AG09319 (cell line): ENCODE measurements around the gene KIAA1328.

Experiments
- DNase-seq: peaks from one replicate; pipeline ENCODE4 v3.0.0-alpha.2; 2010; ENCODE audit warnings: low read depth; ENCODE audit errors: extremely low read depth
- TF ChIP-seq, protein P1 (sequence below): IDR thresholded peaks from 2 replicates; pipeline ENCODE4 v1.5.1; 2011; ENCODE audit warnings: low read depth, mild to moderate bottlenecking, inconsistent platforms, low read length, moderate library complexity

Gene KIAA1328

DNA sequence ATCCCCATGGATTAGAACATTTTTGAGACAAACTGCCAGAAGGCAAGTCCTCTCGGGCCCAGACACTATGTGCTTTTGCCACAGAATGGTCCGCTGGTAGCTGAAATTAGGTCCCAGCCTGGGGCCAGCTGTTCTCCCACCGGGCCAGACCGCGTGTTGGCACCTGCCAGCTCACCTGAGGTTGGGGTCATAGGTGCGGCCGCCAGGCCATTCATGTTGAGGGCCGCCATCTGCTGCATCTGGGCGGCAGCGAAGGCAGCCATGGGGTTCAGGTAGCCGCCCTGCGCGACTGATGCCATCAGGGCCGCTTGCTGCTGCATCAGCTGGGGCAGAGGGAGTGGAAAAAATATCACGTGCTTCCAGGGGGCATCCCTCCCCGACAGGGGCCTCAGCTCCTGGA is 443.9 kb downstream of the KIAA1328 start:
- DNase-seq: no peak
- TF ChIP-seq, protein P1, sequence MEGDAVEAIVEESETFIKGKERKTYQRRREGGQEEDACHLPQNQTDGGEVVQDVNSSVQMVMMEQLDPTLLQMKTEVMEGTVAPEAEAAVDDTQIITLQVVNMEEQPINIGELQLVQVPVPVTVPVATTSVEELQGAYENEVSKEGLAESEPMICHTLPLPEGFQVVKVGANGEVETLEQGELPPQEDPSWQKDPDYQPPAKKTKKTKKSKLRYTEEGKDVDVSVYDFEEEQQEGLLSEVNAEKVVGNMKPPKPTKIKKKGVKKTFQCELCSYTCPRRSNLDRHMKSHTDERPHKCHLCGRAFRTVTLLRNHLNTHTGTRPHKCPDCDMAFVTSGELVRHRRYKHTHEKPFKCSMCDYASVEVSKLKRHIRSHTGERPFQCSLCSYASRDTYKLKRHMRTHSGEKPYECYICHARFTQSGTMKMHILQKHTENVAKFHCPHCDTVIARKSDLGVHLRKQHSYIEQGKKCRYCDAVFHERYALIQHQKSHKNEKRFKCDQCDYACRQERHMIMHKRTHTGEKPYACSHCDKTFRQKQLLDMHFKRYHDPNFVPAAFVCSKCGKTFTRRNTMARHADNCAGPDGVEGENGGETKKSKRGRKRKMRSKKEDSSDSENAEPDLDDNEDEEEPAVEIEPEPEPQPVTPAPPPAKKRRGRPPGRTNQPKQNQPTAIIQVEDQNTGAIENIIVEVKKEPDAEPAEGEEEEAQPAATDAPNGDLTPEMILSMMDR: no peak

DNA sequence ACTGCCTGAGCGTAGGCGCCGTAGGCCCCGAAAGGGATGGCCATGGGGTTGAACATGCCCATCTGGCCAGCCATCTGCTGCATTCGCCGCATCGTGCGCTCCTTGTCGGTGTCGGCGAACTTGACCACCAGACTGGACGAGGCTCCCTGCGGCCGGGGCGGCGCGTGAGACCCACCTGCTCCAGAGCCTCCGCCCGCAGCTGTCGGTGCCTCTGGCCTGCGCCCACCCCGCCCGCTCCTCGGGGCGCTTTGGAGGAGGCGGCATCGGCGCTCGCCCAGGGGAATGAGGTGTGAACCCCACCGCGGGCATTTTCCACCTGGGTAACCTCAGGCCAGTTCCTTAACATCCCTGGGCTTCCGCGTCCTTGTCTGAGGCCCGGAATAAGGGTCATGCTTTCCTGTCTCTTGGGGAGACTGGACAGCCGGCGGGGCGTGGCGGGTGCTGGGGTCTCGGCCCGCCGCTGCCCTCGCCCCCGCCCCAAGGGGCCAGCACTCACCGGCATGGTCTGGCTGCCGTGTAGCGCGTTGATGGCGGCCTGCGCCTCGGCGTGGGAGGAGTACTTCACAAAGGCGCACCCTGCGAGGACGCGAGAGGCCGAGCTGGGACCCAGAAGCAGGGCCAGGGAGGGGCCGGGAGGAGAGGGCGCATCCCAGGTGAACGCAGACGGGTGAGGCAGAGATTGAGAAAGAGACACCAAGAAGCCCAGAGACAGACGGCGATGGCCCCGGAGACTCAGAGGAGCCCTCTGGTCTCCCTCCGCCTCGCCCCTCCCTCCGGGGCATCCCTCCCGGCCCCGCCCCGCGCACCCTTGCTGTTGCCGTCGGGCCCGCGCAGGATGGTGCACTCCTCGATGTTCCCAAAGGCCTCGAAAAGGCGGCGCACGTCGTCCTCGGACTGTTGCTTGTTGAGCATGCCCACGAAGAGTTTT is 445.6 kb downstream of the KIAA1328 start:
- no peak for DNase-seq
- TF ChIP-seq, protein P1: no peak

DNA sequence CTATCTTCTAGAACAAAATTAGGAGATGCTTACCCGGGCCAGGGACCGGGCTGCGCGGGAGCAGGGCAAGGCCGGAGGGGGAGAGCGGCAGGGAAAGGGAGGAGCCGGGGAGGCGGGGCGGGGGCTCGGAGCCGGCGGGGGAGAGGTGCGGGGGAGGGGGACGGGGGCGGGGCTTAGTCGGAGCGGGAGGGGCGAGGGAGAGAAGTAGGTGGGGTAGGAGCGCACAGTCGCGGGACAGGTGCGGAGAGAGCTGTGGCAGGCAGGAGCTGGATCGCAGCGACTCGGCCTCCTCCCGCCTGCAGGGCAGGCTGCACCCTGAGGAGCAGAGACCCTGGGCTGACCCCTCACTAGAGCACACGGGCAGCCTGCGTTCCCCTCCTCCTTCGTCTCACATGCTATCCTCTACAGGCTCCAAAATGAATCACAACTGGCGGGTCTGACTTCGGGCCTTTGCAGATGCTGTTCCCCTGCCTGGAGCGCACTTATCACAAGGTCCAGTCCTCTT is 446.4 kb downstream of the KIAA1328 start:
- DNase-seq: no peak
- TF ChIP-seq, protein P1: no peak

DNA sequence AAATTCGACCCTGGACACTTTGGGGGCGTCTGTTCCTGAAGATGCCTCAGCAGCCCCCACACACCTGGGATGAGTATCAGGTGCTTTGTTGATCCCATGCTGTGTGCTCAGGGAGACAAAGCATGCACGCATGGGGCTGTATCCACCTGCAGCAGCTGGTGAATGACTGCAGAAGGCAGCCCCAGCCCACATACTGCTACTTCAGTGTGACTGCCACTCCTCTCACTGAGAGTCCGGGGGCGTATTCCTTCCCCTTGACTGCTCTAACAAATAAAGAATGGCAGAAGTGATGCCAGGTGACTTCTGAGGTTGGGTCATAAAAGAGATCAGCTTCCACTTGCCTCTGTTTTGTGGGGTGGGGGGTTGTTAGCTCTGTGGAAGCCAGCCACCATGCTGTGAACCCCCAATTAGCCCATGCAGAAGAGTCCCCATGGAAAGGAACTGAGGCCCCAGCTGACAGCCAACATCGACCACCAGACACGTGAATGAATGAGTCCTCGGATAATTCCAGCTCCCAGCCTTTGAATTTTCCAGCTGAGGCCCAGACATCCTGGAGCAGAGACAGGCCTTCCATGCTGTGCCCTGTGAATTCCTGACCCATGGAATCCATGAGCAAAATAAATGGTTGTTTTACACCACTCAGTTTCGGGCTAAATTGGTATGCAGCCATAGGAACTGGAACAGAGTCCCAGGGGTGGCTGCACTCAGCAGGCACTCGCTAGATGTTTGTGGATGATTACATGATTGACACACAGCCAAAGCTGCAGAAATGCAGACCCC is 447.4 kb downstream of the KIAA1328 start:
- TF ChIP-seq, protein P1: no peak
- no peak for DNase-seq

DNA sequence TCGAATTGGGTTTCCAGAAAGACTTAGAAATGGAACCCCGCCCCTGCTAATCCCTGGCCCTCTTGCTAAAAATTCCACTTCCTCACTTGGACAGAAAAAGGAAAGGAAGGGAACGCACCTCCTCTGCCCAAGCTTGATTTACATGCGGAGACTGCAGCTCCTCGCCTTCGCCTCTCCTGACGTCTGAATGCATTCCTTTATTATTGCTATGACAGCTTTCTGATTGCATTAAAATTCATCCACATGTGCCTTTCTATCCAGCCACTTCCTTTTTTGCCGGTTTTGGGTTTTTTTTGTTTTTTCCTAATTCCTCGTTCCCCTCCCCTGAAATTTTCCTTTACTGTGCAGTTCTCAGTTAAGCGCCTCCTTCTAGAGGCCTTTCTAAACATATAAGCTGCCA is 448.9 kb downstream of the KIAA1328 start:
- DNase-seq: no peak
- TF ChIP-seq, protein P1: no peak
